ENCODE results near the gene GPR146. TPM values are rescaled to one million over a fixed set of nuclear protein-coding genes. Genes with fewer than 3 reads are reported as not detected.

Gene GPR146
- total and polyA plus RNA-seq, 7 donors: 5.0 to 14.0 (median 9.4) TPM

- intact Hi-C loops (cut with DNase I): no loop called here
- Histone ChIP-seq H3K27ac (no peak overlapping the region), H3K36me3 (ENCODE audit: insufficient read depth in 1 of 2, low read depth in 1 of 2) (no peaks in the 10 kb centered on the region), H3K9me3 (no peaks in the 10 kb centered on the region), H3K4me1 (peaks cover 71% of the 10 kb centered on the region), H3K4me3 (no peak overlapping the region), H3K27me3 (ENCODE audit: insufficient read depth in 3 of 3, low read length in 2 of 3) (no peaks in the 10 kb centered on the region)
- 70 to 84% (median 73%) methylated on average over 4 to 8 of the region's 8 CpGs for WGBS, 3 donors
- TF ChIP-seq CTCF (IDR thresholded peaks at IDR 0.05): no peak
- ATAC-seq: no peak
- peak in 1 of 2 donors; percentile 42 for DNase-seq
These were observed 5.5 kb downstream of the GPR146 start for GRCh38 chr7:1049801-1050200.

GRCh38 chr7:1050254-1050906 is 6.0 kb downstream of the GPR146 start:
- peak in 1 of 2 donors; percentile 60 for DNase-seq
- no peaks in the 10 kb centered on the region for H3K27me3 ChIP-seq (ENCODE audit: insufficient read depth in 3 of 3, low read length in 2 of 3)
- no peak overlapping the region for H3K27ac ChIP-seq
- peaks cover 67% of the 10 kb centered on the region for H3K4me1 ChIP-seq
- peak in 3 of 4 donors; percentile 38 to 69 (median 48) for ATAC-seq
- TF ChIP-seq CTCF (IDR thresholded peaks at IDR 0.05): no peak
- no peaks in the 10 kb centered on the region for H3K36me3 ChIP-seq (ENCODE audit: insufficient read depth in 1 of 2, low read depth in 1 of 2)
- intact Hi-C loops (cut with DNase I): no loop called here
- H3K9me3 ChIP-seq: no peaks in the 10 kb centered on the region
- WGBS, 3 donors: 43 to 54% (median 53%) methylated on average over 27 to 30 of the region's 30 CpGs
- no peak overlapping the region for H3K4me3 ChIP-seq

GRCh38 chr7:1050956-1051690 is 6.8 kb downstream of the GPR146 start:
- no peaks in the 10 kb centered on the region for H3K27me3 ChIP-seq (ENCODE audit: insufficient read depth in 3 of 3, low read length in 2 of 3)
- DNase-seq (peak in 1 of 2 donors; percentile 52), ATAC-seq (no peak)
- peak overlapping the region; percentile 68 for H3K27ac ChIP-seq
- H3K4me1 ChIP-seq: peaks cover 66% of the 10 kb centered on the region
- H3K4me3 ChIP-seq: no peak overlapping the region
- 43 to 66% (median 57%) methylated on average over 22 of the region's 22 CpGs for WGBS, 3 donors
- intact Hi-C loops (cut with DNase I): no loop called here
- no peak for TF ChIP-seq CTCF (IDR thresholded peaks at IDR 0.05)
- no peaks in the 10 kb centered on the region for H3K9me3 ChIP-seq
- no peaks in the 10 kb centered on the region for H3K36me3 ChIP-seq (ENCODE audit: insufficient read depth in 1 of 2, low read depth in 1 of 2)

- intact Hi-C loops (cut with DNase I): no loop called here
- ATAC-seq (no peak), DNase-seq (peak in 1 of 2 donors; percentile 70)
- H3K9me3 ChIP-seq: no peaks in the 10 kb centered on the region
- H3K27ac ChIP-seq: peak overlapping the region; percentile 68
- H3K27me3 ChIP-seq (ENCODE audit: insufficient read depth in 3 of 3, low read length in 2 of 3): no peaks in the 10 kb centered on the region
- WGBS, 3 donors: 39 to 47% (median 40%) methylated on average over 17 to 20 of the region's 20 CpGs
- no peak for TF ChIP-seq CTCF (IDR thresholded peaks at IDR 0.05)
- H3K4me1 ChIP-seq: peaks cover 66% of the 10 kb centered on the region
- H3K36me3 ChIP-seq (ENCODE audit: insufficient read depth in 1 of 2, low read depth in 1 of 2): no peaks in the 10 kb centered on the region
- no peak overlapping the region for H3K4me3 ChIP-seq
These were observed 7.9 kb downstream of the GPR146 start for GRCh38 chr7:1052031-1052818.

All from psoas muscle (tissue), 8 donors.